Measurements from ENCODE around the gene RAD51.
A peak's percentile ranks its signal among the peaks of the same experiment; 100 is the strongest.

The RAD51 gene

GRCh38 chr15:40722354-40722753 is 27.4 kb downstream of the RAD51 start:
- no peak for DNase-seq (ENCODE audit: low read depth in 2 of 2)

GRCh38 chr15:40722934-40723333 is 28.0 kb downstream of the RAD51 start:
- DNase-seq (ENCODE audit: low read depth in 2 of 2): no peak

- DNase-seq (ENCODE audit: low read depth in 2 of 2): no peak
These were observed 28.9 kb downstream of the RAD51 start for GRCh38 chr15:40723919-40724318.

GRCh38 chr15:40731034-40731433 is 36.1 kb downstream of the RAD51 start:
- no peak for DNase-seq (ENCODE audit: low read depth in 2 of 2)

GRCh38 chr15:40736575-40736974 is 41.6 kb downstream of the RAD51 start:
- no peak for DNase-seq (ENCODE audit: low read depth in 2 of 2)

GRCh38 chr15:40737048-40737447 is 42.1 kb downstream of the RAD51 start:
- no peak for DNase-seq (ENCODE audit: low read depth in 2 of 2)

- DNase-seq (ENCODE audit: low read depth in 2 of 2): no peak
These were observed 44.1 kb downstream of the RAD51 start for GRCh38 chr15:40739047-40739446.

- no peak for DNase-seq (ENCODE audit: low read depth in 2 of 2)
These were observed 44.9 kb downstream of the RAD51 start for GRCh38 chr15:40739854-40740253.

- no peak for DNase-seq (ENCODE audit: low read depth in 2 of 2)
These were observed 48.5 kb downstream of the RAD51 start for GRCh38 chr15:40743485-40743901.

GRCh38 chr15:40743921-40744814 is 49.2 kb downstream of the RAD51 start:
- peak in 1 of 2 donors; percentile 44 for DNase-seq (ENCODE audit: low read depth in 2 of 2)

- DNase-seq (ENCODE audit: low read depth in 2 of 2): no peak
These were observed 49.8 kb downstream of the RAD51 start for GRCh38 chr15:40744815-40745152.

- DNase-seq (ENCODE audit: low read depth in 2 of 2): no peak
These were observed 52.0 kb downstream of the RAD51 start for GRCh38 chr15:40746916-40747418.

- no peak for DNase-seq (ENCODE audit: low read depth in 2 of 2)
These were observed 53.0 kb downstream of the RAD51 start for GRCh38 chr15:40747685-40748631.

GRCh38 chr15:40749151-40749630 is 54.2 kb downstream of the RAD51 start:
- no peak for DNase-seq (ENCODE audit: low read depth in 2 of 2)

- no peak for DNase-seq (ENCODE audit: low read depth in 2 of 2)
These were observed 55.9 kb downstream of the RAD51 start for GRCh38 chr15:40750885-40751284.

- DNase-seq (ENCODE audit: low read depth in 2 of 2): no peak
These were observed 56.8 kb downstream of the RAD51 start for GRCh38 chr15:40751745-40752144.

- no peak for DNase-seq (ENCODE audit: low read depth in 2 of 2)
These were observed 59.6 kb downstream of the RAD51 start for GRCh38 chr15:40754574-40754882.

GRCh38 chr15:40754883-40755811 is 60.2 kb downstream of the RAD51 start, which contains the start of gene RMDN3:
RMDN3 (minus strand) TSS chr15:40755254; CDS start chr15:40754783, 471 bp downstream.
- peak; percentile 87 to 90 for DNase-seq (ENCODE audit: low read depth in 2 of 2)

GRCh38 chr15:40755812-40756208 is 60.8 kb downstream of the RAD51 start:
- DNase-seq (ENCODE audit: low read depth in 2 of 2): no peak

- DNase-seq (ENCODE audit: low read depth in 2 of 2): no peak
These were observed 62.0 kb downstream of the RAD51 start for GRCh38 chr15:40756938-40757337.

GRCh38 chr15:40759961-40760360 is 65.0 kb downstream of the RAD51 start:
- no peak for DNase-seq (ENCODE audit: low read depth in 2 of 2)
